ENCODE data around the gene SUCO. TPM values are rescaled to one million over a fixed set of nuclear protein-coding genes. Genes with fewer than 3 reads are reported as not detected.

The SUCO gene
- total RNA-seq, 1 donor from 2014 or later, result 21.5 TPM

DNA sequence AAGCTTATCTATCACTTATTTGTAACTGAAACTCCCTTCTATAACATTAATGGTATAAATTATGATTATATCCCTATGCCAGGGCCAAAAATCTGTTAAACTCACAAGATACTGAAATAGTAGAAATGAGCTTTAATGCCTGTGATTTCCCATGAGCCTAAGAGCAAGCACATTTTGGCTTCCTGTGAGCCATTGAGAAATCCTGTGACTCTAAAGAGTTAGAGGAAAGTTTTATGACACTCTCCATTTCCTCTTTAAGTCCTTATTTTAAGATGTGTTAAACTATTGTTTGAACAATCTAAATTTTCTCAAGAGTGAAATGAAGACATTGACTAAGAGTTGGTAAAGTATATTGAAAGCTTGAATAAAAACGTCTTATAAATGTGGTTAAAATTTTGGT, 45.6 kb downstream of the SUCO start:
- H3K27ac ChIP-seq (replicated peaks), result no peak overlapping the region
- H3K4me1 ChIP-seq, result peaks cover 5% of the 10 kb centered on the region
- TF ChIP-seq, protein P1, sequence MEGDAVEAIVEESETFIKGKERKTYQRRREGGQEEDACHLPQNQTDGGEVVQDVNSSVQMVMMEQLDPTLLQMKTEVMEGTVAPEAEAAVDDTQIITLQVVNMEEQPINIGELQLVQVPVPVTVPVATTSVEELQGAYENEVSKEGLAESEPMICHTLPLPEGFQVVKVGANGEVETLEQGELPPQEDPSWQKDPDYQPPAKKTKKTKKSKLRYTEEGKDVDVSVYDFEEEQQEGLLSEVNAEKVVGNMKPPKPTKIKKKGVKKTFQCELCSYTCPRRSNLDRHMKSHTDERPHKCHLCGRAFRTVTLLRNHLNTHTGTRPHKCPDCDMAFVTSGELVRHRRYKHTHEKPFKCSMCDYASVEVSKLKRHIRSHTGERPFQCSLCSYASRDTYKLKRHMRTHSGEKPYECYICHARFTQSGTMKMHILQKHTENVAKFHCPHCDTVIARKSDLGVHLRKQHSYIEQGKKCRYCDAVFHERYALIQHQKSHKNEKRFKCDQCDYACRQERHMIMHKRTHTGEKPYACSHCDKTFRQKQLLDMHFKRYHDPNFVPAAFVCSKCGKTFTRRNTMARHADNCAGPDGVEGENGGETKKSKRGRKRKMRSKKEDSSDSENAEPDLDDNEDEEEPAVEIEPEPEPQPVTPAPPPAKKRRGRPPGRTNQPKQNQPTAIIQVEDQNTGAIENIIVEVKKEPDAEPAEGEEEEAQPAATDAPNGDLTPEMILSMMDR (IDR thresholded peaks at IDR 0.05; ENCODE audit: borderline replicate concordance), result no peak
- peaks cover 59% of the 10 kb centered on the region for H3K36me3 ChIP-seq
- H3K9me3 ChIP-seq (replicated peaks), result no peaks in the 10 kb centered on the region
- intact Hi-C loops (cut with micrococcal nuclease), result no loop called here
- DNase-seq, result no peak
- H3K27me3 ChIP-seq (ENCODE audit: low read depth), result no peaks in the 10 kb centered on the region
- no peak overlapping the region for H3K4me3 ChIP-seq

- intact Hi-C loops (cut with micrococcal nuclease), result no loop called here
- H3K27me3 ChIP-seq (ENCODE audit: low read depth), result no peaks in the 10 kb centered on the region
Measured at GRCh38 chr1:172581273-172581672, 48.3 kb downstream of the SUCO start.

GRCh38 chr1:172581779-172582178, 48.8 kb downstream of the SUCO start:
- Histone ChIP-seq H3K27me3 (ENCODE audit: low read depth) (no peaks in the 10 kb centered on the region), H3K4me3 (no peak overlapping the region), H3K9me3 (replicated peaks) (no peaks in the 10 kb centered on the region), H3K27ac (replicated peaks) (no peak overlapping the region), H3K4me1 (peaks cover 19% of the 10 kb centered on the region), H3K36me3 (peaks cover 33% of the 10 kb centered on the region)
- intact Hi-C loops (cut with micrococcal nuclease), result no loop called here
- no peak for DNase-seq
- TF ChIP-seq, protein P1 (IDR thresholded peaks at IDR 0.05; ENCODE audit: borderline replicate concordance), result no peak

More at GRCh38 chr1:172581273-172581672, 48.3 kb downstream of the SUCO start:
- no peak overlapping the region for H3K27ac ChIP-seq (replicated peaks)
- no peak for DNase-seq
- no peaks in the 10 kb centered on the region for H3K9me3 ChIP-seq (replicated peaks)
- H3K36me3 ChIP-seq, result peaks cover 37% of the 10 kb centered on the region
- TF ChIP-seq, protein P1 (IDR thresholded peaks at IDR 0.05; ENCODE audit: borderline replicate concordance), result no peak
- no peak overlapping the region for H3K4me3 ChIP-seq
- H3K4me1 ChIP-seq, result peaks cover 19% of the 10 kb centered on the region

DNA sequence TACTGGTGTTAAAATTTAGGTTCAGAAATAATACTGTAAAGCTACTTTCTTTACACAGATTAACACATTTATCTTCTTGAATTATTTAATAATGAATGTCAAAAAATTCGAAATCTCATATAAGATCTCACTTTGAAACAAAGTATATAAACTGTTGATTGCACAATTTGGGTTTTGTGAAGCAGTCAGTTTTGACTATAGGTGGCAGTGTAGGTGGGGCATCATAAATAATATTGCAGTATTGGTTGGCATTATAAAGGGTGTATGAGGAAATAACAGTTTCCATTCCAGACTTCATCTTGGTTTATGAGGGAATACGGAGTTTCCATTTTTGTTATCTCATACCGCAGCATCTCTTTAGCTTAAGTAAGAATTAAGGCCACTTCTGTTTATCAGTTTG, 49.9 kb downstream of the SUCO start:
- H3K9me3 ChIP-seq (replicated peaks), result no peaks in the 10 kb centered on the region
- no peak overlapping the region for H3K27ac ChIP-seq (replicated peaks)
- no peak overlapping the region for H3K4me3 ChIP-seq
- TF ChIP-seq, protein P1 (IDR thresholded peaks at IDR 0.05; ENCODE audit: borderline replicate concordance), result no peak
- intact Hi-C loops (cut with micrococcal nuclease), result no loop called here
- no peak for DNase-seq
- no peaks in the 10 kb centered on the region for H3K27me3 ChIP-seq (ENCODE audit: low read depth)
- peaks cover 19% of the 10 kb centered on the region for H3K4me1 ChIP-seq
- H3K36me3 ChIP-seq, result peaks cover 31% of the 10 kb centered on the region

GRCh38 chr1:172585348-172585747, 52.4 kb downstream of the SUCO start:
- Histone ChIP-seq H3K27ac (replicated peaks) (no peak overlapping the region), H3K36me3 (peaks cover 29% of the 10 kb centered on the region), H3K9me3 (replicated peaks) (no peaks in the 10 kb centered on the region), H3K4me1 (peaks cover 19% of the 10 kb centered on the region), H3K27me3 (ENCODE audit: low read depth) (no peaks in the 10 kb centered on the region), H3K4me3 (no peak overlapping the region)
- DNase-seq, result no peak
- TF ChIP-seq, protein P1 (IDR thresholded peaks at IDR 0.05; ENCODE audit: borderline replicate concordance), result no peak
- intact Hi-C loops (cut with micrococcal nuclease), result no loop called here

DNA sequence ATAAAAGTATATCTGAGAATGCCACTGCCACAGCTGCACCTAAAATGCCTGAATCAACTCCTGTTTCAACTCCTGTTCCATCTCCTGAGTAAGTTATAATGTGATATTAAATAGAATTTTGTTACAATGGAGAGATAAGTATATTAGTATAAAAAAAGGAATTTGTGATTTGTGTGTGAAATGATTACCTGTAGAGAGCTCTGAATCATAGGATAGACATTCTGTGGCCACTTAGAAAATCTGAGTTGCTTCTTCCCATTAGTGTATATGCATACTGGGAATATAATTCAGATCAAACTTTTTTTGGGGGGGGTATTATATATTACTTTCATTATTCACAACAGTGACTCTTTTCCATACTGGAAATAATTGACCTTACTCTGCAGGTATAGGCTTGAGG, 52.9 kb downstream of the SUCO start:
- Histone ChIP-seq H3K9me3 (replicated peaks) (no peaks in the 10 kb centered on the region), H3K27ac (replicated peaks) (no peak overlapping the region), H3K27me3 (ENCODE audit: low read depth) (no peaks in the 10 kb centered on the region), H3K4me1 (peaks cover 19% of the 10 kb centered on the region), H3K36me3 (peaks cover 29% of the 10 kb centered on the region), H3K4me3 (no peak overlapping the region)
- no peak for DNase-seq
- intact Hi-C loops (cut with micrococcal nuclease), result no loop called here
- TF ChIP-seq, protein P1 (IDR thresholded peaks at IDR 0.05; ENCODE audit: borderline replicate concordance), result no peak
